ENCODE measurements around the gene TLE2.

GRCh38 chr19:2964874-2965273 lies 64.2 kb downstream of the TLE2 start:
- no peak for TF ChIP-seq CTCF (IDR thresholded peaks at IDR 0.05; ENCODE audit: extremely low read depth in 1 of 2, insufficient read depth in 1 of 2, low read depth in 1 of 2, low read length in 2 of 2)
- no peak for TF ChIP-seq MAX (IDR thresholded peaks at IDR 0.05; ENCODE audit: insufficient read depth, insufficient read length)
- no peak for TF ChIP-seq JUN (IDR thresholded peaks at IDR 0.05; ENCODE audit: borderline replicate concordance, insufficient read depth, insufficient read length, low read depth)
- no peak for TF ChIP-seq GATA2 (IDR thresholded peaks at IDR 0.05; ENCODE audit: insufficient read depth, insufficient read length, low read depth, low read length)
- no peak for TF ChIP-seq POLR2AphosphoS5 (IDR thresholded peaks at IDR 0.05; ENCODE audit: insufficient read depth, low read depth, low read length)
- no peak for TF ChIP-seq POLR2A (IDR thresholded peaks at IDR 0.05; ENCODE audit: low read depth, low read length)
- TF ChIP-seq EZH2 (IDR thresholded peaks at IDR 0.05; ENCODE audit: borderline replicate concordance, low read depth, low read length, severe bottlenecking): no peak
- no peak for TF ChIP-seq MYC (IDR thresholded peaks at IDR 0.05; ENCODE audit: low read depth, low read length)
- no peak for TF ChIP-seq FOS (IDR thresholded peaks at IDR 0.05; ENCODE audit: borderline replicate concordance, insufficient read depth, low read length)

Measured in endothelial cell of umbilical vein (primary cell).